Vagina (tissue), 2 donors: Measurements from ENCODE around the gene NIPBL. TPM values are rescaled to one million over a fixed set of nuclear protein-coding genes. Genes with fewer than 3 reads are reported as not detected.

Experiments used
- DNase-seq, 2 donors: peaks; one replicate each; pipeline ENCODE4 v3.0.0-alpha.2; 2017; ENCODE audit errors: extremely low spot score in 2 of 2
- H3K27ac ChIP-seq: fragments of 200-600 bp; sonication (generic); one replicate; pipeline ENCODE4 v1.5.1; 2019
- H3K27me3 ChIP-seq: fragments of 200-600 bp; sonication (generic); one replicate; pipeline ENCODE4 v1.5.1; 2019
- H3K36me3 ChIP-seq, 2 donors: fragments of 200-600 bp; sonication (generic); one replicate each; pipeline ENCODE4 v1.5.1; 2017 to 2019
- H3K4me1 ChIP-seq: fragments of 200-600 bp; sonication (generic); one replicate; pipeline ENCODE4 v1.5.1; 2019
- H3K4me3 ChIP-seq, 2 donors: fragments of 200-600 bp; sonication (generic); 1 replicate in 1 of 2; 2 replicates in 1 of 2; pipeline ENCODE4 v1.5.1; 2016 to 2019
- H3K9me3 ChIP-seq: fragments of 200-600 bp; sonication (generic); one replicate; pipeline ENCODE4 v1.5.1; 2019
- CTCF ChIP-seq, 3 experiments: fragments of 450-650 bp in 2 of 3; fragments of 200-600 bp in 1 of 3; sonication (generic) in 1 of 3; IDR thresholded peaks; one replicate each; pipeline ENCODE4 v1.5.1; 2017 to 2019; ENCODE audit warnings: antibody characterized with exemption in 3 of 3, mild to moderate bottlenecking in 2 of 3, moderate library complexity in 2 of 3
- POLR2A ChIP-seq, 2 donors: fragments of 450-650 bp; IDR thresholded peaks; one replicate each; pipeline ENCODE4 v1.6.1; 2017; ENCODE audit warnings: antibody characterized with exemption in 2 of 2, mild to moderate bottlenecking in 2 of 2, moderate library complexity in 2 of 2
- POLR2AphosphoS5 ChIP-seq, 2 donors: sonication (generic); formaldehyde crosslinking; IDR thresholded peaks; one replicate each; pipeline ENCODE4 v1.9.0; 2017; ENCODE audit warnings: antibody characterized with exemption in 2 of 2, mild to moderate bottlenecking in 2 of 2, low read depth in 1 of 2; ENCODE audit not compliant: insufficient read depth in 1 of 2
- intact Hi-C: fragments of 100-400 bp; cut with DNase I; formaldehyde crosslinking; loops from one replicate; pipeline ENCODE4 v1.15.1; 2023
- total RNA-seq: library from RNA; depleted of rRNA; stranded (reverse); fragments of >200 nt; gene quantifications from one replicate; pipeline ENCODE4 v1.2.3, GENCODE V29; 2016

The NIPBL gene
- total RNA-seq, 1 donor from 2014 or later, result 67.8 TPM

- Histone ChIP-seq H3K4me1 (peaks cover 54% of the 10 kb centered on the region), H3K27me3 (no peaks in the 10 kb centered on the region), H3K36me3 (no peaks in the 10 kb centered on the region), H3K27ac (peak overlapping the region; percentile 99), H3K9me3 (no peaks in the 10 kb centered on the region), H3K4me3 (peak overlapping the region; percentile 83 to 98)
- intact Hi-C loops, result no loop called here
- TF ChIP-seq POLR2AphosphoS5 (IDR thresholded peaks at IDR 0.05; ENCODE audit: insufficient read depth in 1 of 2, low read depth in 1 of 2) (peak; percentile 14 to 48), POLR2A (IDR thresholded peaks at IDR 0.05) (peak in 1 of 2 donors; percentile 18), CTCF (IDR thresholded peaks at IDR 0.05) (peak in 1 of 3 experiments; percentile 29)
- no peak for DNase-seq
Observed at GRCh38 chr5:36875790-36876298, 725 bp upstream of the NIPBL start.

GRCh38 chr5:36876965-36877666 is 547 bp downstream of the NIPBL start:
- Histone ChIP-seq H3K27me3 (no peaks in the 10 kb centered on the region), H3K4me1 (peaks cover 64% of the 10 kb centered on the region), H3K27ac (peak overlapping the region; percentile 99), H3K4me3 (peak overlapping the region; percentile 83 to 98), H3K9me3 (no peaks in the 10 kb centered on the region), H3K36me3 (no peaks in the 10 kb centered on the region)
- no peak for DNase-seq
- intact Hi-C loops, result no loop called here
- peak in 1 of 3 experiments; percentile 13 for TF ChIP-seq CTCF (IDR thresholded peaks at IDR 0.05)
- TF ChIP-seq POLR2A (IDR thresholded peaks at IDR 0.05), result no peak
- peak in 1 of 2 donors; percentile 65 for TF ChIP-seq POLR2AphosphoS5 (IDR thresholded peaks at IDR 0.05; ENCODE audit: insufficient read depth in 1 of 2, low read depth in 1 of 2)

GRCh38 chr5:36877667-36878391 is 1.3 kb downstream of the NIPBL start:
- intact Hi-C loops, result no loop called here
- Histone ChIP-seq H3K27me3 (no peaks in the 10 kb centered on the region), H3K4me1 (peaks cover 72% of the 10 kb centered on the region), H3K4me3 (peak overlapping the region; percentile 83 to 98), H3K9me3 (no peaks in the 10 kb centered on the region), H3K36me3 (no peaks in the 10 kb centered on the region), H3K27ac (peak overlapping the region; percentile 99)
- TF ChIP-seq POLR2AphosphoS5 (IDR thresholded peaks at IDR 0.05; ENCODE audit: insufficient read depth in 1 of 2, low read depth in 1 of 2), result no peak
- DNase-seq, result no peak

- intact Hi-C loops, result no loop called here
- peaks cover 73% of the 10 kb centered on the region for H3K4me1 ChIP-seq
- no peak for DNase-seq
Observed at GRCh38 chr5:36878392-36879082, 2.0 kb downstream of the NIPBL start.

More at GRCh38 chr5:36878392-36879082, 2.0 kb downstream of the NIPBL start:
- TF ChIP-seq POLR2A (IDR thresholded peaks at IDR 0.05) (no peak), POLR2AphosphoS5 (IDR thresholded peaks at IDR 0.05; ENCODE audit: insufficient read depth in 1 of 2, low read depth in 1 of 2) (no peak), CTCF (IDR thresholded peaks at IDR 0.05) (no peak)
- Histone ChIP-seq H3K36me3 (no peaks in the 10 kb centered on the region), H3K27me3 (no peaks in the 10 kb centered on the region), H3K4me3 (peak overlapping the region; percentile 83 to 98), H3K9me3 (no peaks in the 10 kb centered on the region), H3K27ac (peak overlapping the region; percentile 99)
